HepG2 (cell line): ENCODE results near the gene FUOM. TPM values are rescaled to one million over a fixed set of nuclear protein-coding genes. Genes with fewer than 3 reads are reported as not detected.

Experiments
- ATAC-seq: fragments of 200-7000 bp; cut with Tn5 transposase; 3 replicates; pipeline ENCODE4 v1.9.1; 2020; ENCODE audit warnings: mild to moderate bottlenecking, moderate library complexity
- BruUV-seq: library from RNA; stranded (reverse); fragments of 400-500 nt; replicated peaks from 2 replicates; lab custom pipeline; 2021; lab: Mats Ljungman, UMichigan
- CTCF ChIA-PET: fragments of 300-600 bp; formaldehyde crosslinking; extraction: SDS; loops from one replicate; lab custom pipeline; 2021; ENCODE audit warnings: low total read pairs, inconsistent platforms, low intra/inter-chr PET ratio; lab: Yijun Ruan, JAX
- POLR2A ChIA-PET: fragments of 350-600 bp; sonication (Branson Sonifier 250); formaldehyde crosslinking; loops from one replicate; lab custom pipeline; 2020; ENCODE audit warnings: antibody characterized with exemption, inconsistent platforms; lab: Yijun Ruan, JAX
- DNase-seq: peaks from one replicate; pipeline ENCODE4 v3.0.0-alpha.2; 2015; ENCODE audit warnings: low spot score
- FAIRE-seq: peaks from 3 replicates; lab custom pipeline; 2011; peaks lifted over from hg19 to GRCh38; lab: Jason Lieb, UNC
- H2AFZ ChIP-seq: one replicate; pipeline ENCODE4 v1.6.1; 2011; ENCODE audit warnings: low read length, inconsistent platforms
- H3K27ac ChIP-seq: fragments of 300-600 bp; 3 replicates; pipeline ENCODE4 v1.8.0; 2011; ENCODE audit warnings: mixed run types, mild to moderate bottlenecking, mixed read lengths, low read length, inconsistent platforms; ENCODE audit not compliant: insufficient read depth; ENCODE audit errors: extremely low read length
- H3K27me3 ChIP-seq, 2 experiments: fragments of 200-600 bp in 1 of 2; 2 replicates in 1 of 2; 3 replicates in 1 of 2; pipeline versions ENCODE4 v1.6.0 to v1.8.0; 2011; ENCODE audit warnings: low read length in 2 of 2, mild to moderate bottlenecking in 2 of 2, moderate library complexity in 2 of 2, inconsistent platforms in 1 of 2; ENCODE audit not compliant: insufficient read depth in 2 of 2, control insufficient read depth in 1 of 2
- H3K36me3 ChIP-seq, 2 experiments: fragments of 200-600 bp in 1 of 2; replicated peaks in 1 of 2; 2 replicates in 1 of 2; 3 replicates in 1 of 2; pipeline versions ENCODE4 v1.5.1 to v1.8.0; 2011; ENCODE audit warnings: low read length in 2 of 2, inconsistent platforms in 1 of 2; ENCODE audit not compliant: insufficient read depth in 2 of 2, control insufficient read depth in 1 of 2
- H3K4me1 ChIP-seq: 2 replicates; pipeline ENCODE4 v1.5.1; 2012; ENCODE audit warnings: low read length, inconsistent platforms; ENCODE audit not compliant: insufficient read depth
- H3K4me2 ChIP-seq: 2 replicates; pipeline ENCODE4 v1.6.0; 2011; ENCODE audit warnings: low read depth, low read length, inconsistent platforms
- H3K4me3 ChIP-seq, 3 experiments: fragments of 200-600 bp in 1 of 3; sonication (generic), shearing (Covaris generic) in 1 of 3; replicated peaks in 1 of 3; 2 replicates each; pipeline ENCODE4 v1.5.1; 2011 to 2016; ENCODE audit warnings: low read length in 3 of 3, inconsistent platforms in 2 of 3, low read depth in 2 of 3, mild to moderate bottlenecking in 2 of 3, control low read depth in 1 of 3, mixed read lengths in 1 of 3; ENCODE audit not compliant: insufficient read depth in 1 of 3
- H3K79me2 ChIP-seq: one replicate; pipeline ENCODE4 v1.6.1; 2011; ENCODE audit warnings: low read length, inconsistent platforms; ENCODE audit not compliant: insufficient read depth
- H3K9ac ChIP-seq: 2 replicates; pipeline ENCODE4 v1.6.0; 2011; ENCODE audit warnings: mild to moderate bottlenecking, low read depth, low read length, inconsistent platforms; ENCODE audit not compliant: insufficient read depth
- H3K9me3 ChIP-seq: 2 replicates; pipeline ENCODE4 v1.5.1; 2012; ENCODE audit warnings: mild to moderate bottlenecking, low read length
- H4K20me1 ChIP-seq: 2 replicates; pipeline ENCODE4 v1.6.0; 2011; ENCODE audit warnings: inconsistent platforms, mild to moderate bottlenecking, low read length, moderate library complexity; ENCODE audit not compliant: insufficient read depth
- ELF4 ChIP-seq: sonication (generic); formaldehyde crosslinking; IDR thresholded peaks from 2 replicates; pipeline ENCODE4 v1.5.0; 2020; ENCODE audit warnings: missing genetic modification reagents, mild to moderate bottlenecking, moderate library complexity, borderline replicate concordance
- EP300 ChIP-seq, 3 experiments: sonication (generic) in 1 of 3; formaldehyde crosslinking in 1 of 3; IDR thresholded peaks; 2 replicates each; pipeline versions ENCODE4 v1.5.1 to v1.6.1; 2011 to 2020; ENCODE audit warnings: low read depth in 2 of 3, low read length in 2 of 3, borderline replicate concordance in 1 of 3, improper control_type of control experiment in 1 of 3, mild to moderate bottlenecking in 1 of 3, missing genetic modification reagents in 1 of 3, moderate library complexity in 1 of 3
- GATAD2A ChIP-seq: IDR thresholded peaks from 2 replicates; pipeline ENCODE4 v1.6.1; 2016
- PLRG1 ChIP-seq: fragments of 450-650 bp; conservative IDR thresholded peaks from 2 replicates; pipeline ENCODE4 v1.6.1; 2016
- XBP1 ChIP-seq: sonication (generic); formaldehyde crosslinking; IDR thresholded peaks from 2 replicates; pipeline ENCODE4 v1.5.0; 2020; ENCODE audit warnings: missing genetic modification reagents
- ZNF839 ChIP-seq: sonication (generic); formaldehyde crosslinking; IDR thresholded peaks from 2 replicates; pipeline ENCODE4 v1.4.0; 2020; ENCODE audit warnings: missing genetic modification reagents, mild to moderate bottlenecking, borderline replicate concordance
- WGBS: methylation state at CpG from one replicate; pipeline ENCODE4 v1.1.6; 2017; ENCODE audit warnings: low lambda C conversion rate; 5-methylcytosine and 5-hydroxymethylcytosine counted together
- in situ Hi-C: cut with HindIII; loops from 2 replicates; pipeline ENCODE4 v1.10.0; 2017; ENCODE audit warnings: low pct_unique_long_range_greater_than_20kb; ENCODE audit not compliant: extremely low pct_ligation_motif_present
- intact Hi-C: fragments of 100-400 bp; cut with micrococcal nuclease; formaldehyde crosslinking; loops from one replicate; pipeline ENCODE4 v1.10.0; 2022; ENCODE audit not compliant: unreplicated experiment
- polyA plus RNA-seq, 8 experiments: library from polyadenylated mRNA; depleted of rRNA in 3 of 8; stranded (reverse) in 7 of 8; unstranded in 1 of 8; fragments of >200 nt; fragmentation: Illumina TruSeq in 4 of 8; extraction: Trizol in 4 of 8; gene quantifications; 2 replicates each; pipeline versions ENCODE4 v1.2.1 to v1.2.3, GENCODE V29; 2011 to 2016; ENCODE audit warnings: low read depth in 4 of 8, missing spikeins in 1 of 8, mixed read lengths in 1 of 8; ENCODE audit not compliant: insufficient read depth in 1 of 8
- total RNA-seq, 5 experiments: library from RNA; depleted of rRNA; stranded (reverse); fragments of >200 nt; fragmentation: Illumina TruSeq; extraction: Trizol; gene quantifications; 2 replicates each; pipeline ENCODE4 v1.2.3, GENCODE V29; 2016; ENCODE audit warnings: low read depth in 1 of 5
- TF ChIP-seq, protein P1 (sequence below): sonication (generic); formaldehyde crosslinking; IDR thresholded peaks from 2 replicates; pipeline ENCODE4 v1.8.0; 2022; ENCODE audit warnings: missing genetic modification reagents, mild to moderate bottlenecking, inconsistent platforms, borderline replicate concordance
- TF ChIP-seq, protein P2 (sequence below): IDR thresholded peaks from 2 replicates; pipeline ENCODE4 v1.6.1; 2016
- TF ChIP-seq, protein P3 (sequence below): sonication (generic); formaldehyde crosslinking; IDR thresholded peaks from 2 replicates; pipeline ENCODE4 v1.8.0; 2022; ENCODE audit warnings: low read depth, missing genetic modification reagents

The FUOM gene
- total and polyA plus RNA-seq, 2 of the 13 experiments (the other 11 are each of a cell fraction or from before 2014, with no cell fraction given): 27.5 to 60.4 TPM

DNA sequence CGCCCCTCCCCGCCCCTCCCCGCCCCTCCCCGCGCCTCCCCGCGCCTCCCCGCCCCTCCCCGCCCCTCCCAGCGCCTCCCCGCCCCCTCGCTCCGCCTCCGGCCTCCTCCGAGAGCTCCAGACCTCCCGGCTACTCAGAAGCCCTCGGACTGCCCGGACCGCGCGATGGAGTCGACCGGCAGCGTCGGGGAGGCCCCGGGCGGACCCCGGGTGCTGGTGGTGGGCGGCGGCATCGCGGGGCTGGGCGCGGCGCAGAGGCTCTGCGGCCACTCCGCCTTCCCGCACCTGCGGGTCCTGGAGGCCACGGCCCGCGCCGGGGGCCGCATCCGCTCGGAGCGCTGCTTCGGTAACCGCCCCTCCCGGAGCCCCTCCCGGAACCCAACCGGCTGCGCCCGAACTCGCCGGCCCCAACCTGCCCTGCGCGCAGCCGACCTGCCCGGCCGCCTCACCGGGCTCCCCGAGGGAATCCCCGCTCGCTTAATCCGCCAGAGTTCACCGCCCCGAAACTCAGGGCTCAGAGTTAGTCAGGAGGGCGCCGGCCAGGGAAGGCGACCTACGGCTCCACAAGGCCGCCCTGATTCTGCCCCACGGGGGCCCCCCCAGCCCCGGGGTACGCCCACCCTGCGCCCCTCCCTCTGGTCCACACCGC is 21.5 kb upstream of the FUOM start, which contains the start of gene PAOX:
TSS of gene PAOX (plus strand) at position 111 of the 649 bp plus-strand sequence. CDS start at position 166, 55 bp downstream.
- Histone ChIP-seq H3K27ac (peak within 1 kb of the TSS; percentile 82), H3K27me3 (peaks cover 0 to 3% of the 10 kb centered on the region in 2 experiments; a peak in 2 of 5 replicates), H3K36me3 (no peaks in the 10 kb centered on the region), H3K4me3 (peak within 1 kb of the TSS; percentile 56 to 86 (median 72)), H2AFZ (no peak within 1 kb of the TSS), H3K4me2 (peak within 1 kb of the TSS; percentile 93), H3K9ac (peak within 1 kb of the TSS; percentile 79), H3K4me1 (peaks cover 20% of the 10 kb centered on the region), H3K9me3 (no peaks in the 10 kb centered on the region), H3K79me2 (no peaks in the 10 kb centered on the region), H4K20me1 (no peaks in the 10 kb centered on the region)
- POLR2A ChIA-PET: interaction anchor here (1.9 to 4.6 kb wide), 5 partner anchors 16 to 50 kb away, joined by 5 to 78 read pairs (median 21); partner anchors contain the start of genes FUOM, MTG1 and PRAP1
- no peak for FAIRE-seq
- intact Hi-C loops (loop anchor here (10.0 kb wide), 1 partner anchor 54 kb away; no protein-coding TSS in a partner anchor), in situ Hi-C loops (no loop called here)
- WGBS: 67% methylated on average over 52 of the region's 78 CpGs
- TF ChIP-seq PLRG1: no peak
- TF ChIP-seq ZNF839: no peak
- CTCF ChIA-PET: no interaction called here
- no peak for DNase-seq
- no TSS peak for BruUV-seq
- ATAC-seq: peak; percentile 40

DNA sequence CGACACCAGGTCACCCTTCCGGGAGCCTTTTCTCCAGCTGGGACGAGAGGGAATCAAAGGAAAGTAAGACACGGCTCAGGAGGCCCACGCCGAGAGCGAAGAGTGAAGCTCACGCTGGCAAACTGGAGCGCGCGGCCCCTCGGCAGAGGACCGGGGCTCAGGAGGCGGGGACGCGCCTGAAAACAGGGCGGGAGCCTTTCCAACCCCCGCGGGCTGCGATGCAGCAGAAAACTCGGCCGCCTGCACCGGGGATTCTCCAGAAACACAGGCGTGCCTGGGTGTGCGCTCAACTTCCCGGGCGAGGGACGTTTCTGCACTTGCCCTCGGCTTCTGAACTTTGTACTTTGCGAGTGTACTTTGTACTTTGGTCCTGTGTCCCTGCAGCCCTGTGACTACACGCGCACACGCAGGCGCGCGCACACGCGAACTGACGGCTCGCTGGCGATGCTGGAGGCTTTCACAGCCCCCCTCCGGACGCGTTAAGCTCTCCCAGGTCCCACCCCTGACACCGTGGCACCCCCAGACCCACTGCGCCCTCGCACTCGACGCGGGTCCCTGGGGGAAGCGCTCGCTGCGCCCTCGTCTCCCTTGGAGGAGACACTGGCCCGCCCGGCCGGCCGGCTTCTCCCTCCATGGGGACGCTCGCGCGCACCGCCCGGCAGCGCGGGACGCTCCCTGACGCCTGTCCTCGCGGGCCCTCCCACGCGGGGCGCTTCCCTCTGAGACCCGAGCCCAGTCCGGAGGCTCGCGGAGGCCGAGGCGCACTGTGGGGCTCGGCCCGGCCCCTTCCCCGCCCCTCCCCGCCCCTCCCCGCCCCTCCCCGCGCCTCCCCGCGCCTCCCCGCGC is 20.7 kb upstream of the FUOM start:
- no peaks in the 10 kb centered on the region for H3K36me3 ChIP-seq
- WGBS: 2% methylated on average over 15 of the region's 90 CpGs
- peak; percentile 46 for DNase-seq
- peak; percentile 69 for ATAC-seq
- ChIA-PET CTCF (no interaction called here), POLR2A (interaction anchor here (1.1 to 4.6 kb wide), 8 partner anchors 10 to 54 kb away, joined by 4 to 78 read pairs (median 8); partner anchors contain the start of genes FUOM, MTG1 and PRAP1)
- intact Hi-C loops: loop anchor here (10.0 kb wide), 1 partner anchor 54 kb away; no protein-coding TSS in a partner anchor
- no peaks in the 10 kb centered on the region for H3K9me3 ChIP-seq
- H3K27ac ChIP-seq: peak overlapping the region; percentile 82
- peaks cover 0 to 3% of the 10 kb centered on the region in 2 experiments; a peak in 1 of 5 replicates for H3K27me3 ChIP-seq
- H3K4me3 ChIP-seq: peak overlapping the region; percentile 56 to 86 (median 72)
- peak; percentile 8 for FAIRE-seq
- no peaks in the 10 kb centered on the region for H3K79me2 ChIP-seq
- H4K20me1 ChIP-seq: no peaks in the 10 kb centered on the region
- in situ Hi-C loops: no loop called here
- H3K4me2 ChIP-seq: peak overlapping the region; percentile 93
- H3K9ac ChIP-seq: peak overlapping the region; percentile 79
- H3K4me1 ChIP-seq: peaks cover 25% of the 10 kb centered on the region
- TSS peak; percentile 87 for BruUV-seq
- no peak overlapping the region for H2AFZ ChIP-seq
- TF ChIP-seq ELF4 (CRISPR knock-in tag): no peak
- TF ChIP-seq, protein P1, sequence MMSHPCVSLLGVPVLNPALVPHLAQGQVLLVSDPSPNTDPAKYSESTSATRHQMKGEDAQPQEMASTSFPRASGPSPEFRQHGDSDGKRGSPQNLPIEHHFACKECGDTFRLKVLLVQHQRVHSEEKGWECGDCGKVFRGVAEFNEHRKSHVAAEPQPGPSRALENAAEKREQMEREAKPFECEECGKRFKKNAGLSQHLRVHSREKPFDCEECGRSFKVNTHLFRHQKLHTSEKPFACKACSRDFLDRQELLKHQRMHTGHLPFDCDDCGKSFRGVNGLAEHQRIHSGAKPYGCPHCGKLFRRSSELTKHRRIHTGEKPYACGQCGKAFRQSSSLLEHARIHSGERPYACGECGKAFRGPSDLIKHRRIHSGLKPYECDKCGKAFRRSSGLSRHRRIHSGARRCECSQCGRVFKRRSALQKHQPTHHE (CRISPR knock-in tag): no peak; the same call in 1 of the 2 replicates
- TF ChIP-seq, protein P2, sequence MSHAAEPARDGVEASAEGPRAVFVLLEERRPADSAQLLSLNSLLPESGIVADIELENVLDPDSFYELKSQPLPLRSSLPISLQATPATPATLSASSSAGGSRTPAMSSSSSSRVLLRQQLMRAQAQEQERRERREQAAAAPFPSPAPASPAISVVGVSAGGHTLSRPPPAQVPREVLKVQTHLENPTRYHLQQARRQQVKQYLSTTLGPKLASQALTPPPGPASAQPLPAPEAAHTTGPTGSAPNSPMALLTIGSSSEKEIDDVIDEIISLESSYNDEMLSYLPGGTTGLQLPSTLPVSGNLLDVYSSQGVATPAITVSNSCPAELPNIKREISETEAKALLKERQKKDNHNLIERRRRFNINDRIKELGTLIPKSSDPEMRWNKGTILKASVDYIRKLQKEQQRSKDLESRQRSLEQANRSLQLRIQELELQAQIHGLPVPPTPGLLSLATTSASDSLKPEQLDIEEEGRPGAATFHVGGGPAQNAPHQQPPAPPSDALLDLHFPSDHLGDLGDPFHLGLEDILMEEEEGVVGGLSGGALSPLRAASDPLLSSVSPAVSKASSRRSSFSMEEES (CRISPR knock-in tag): peak; percentile 79
- TF ChIP-seq XBP1 (CRISPR knock-in tag): no peak
- peak in 1 of 2 experiments; percentile 52; a peak in 2 of 4 replicates for TF ChIP-seq EP300 (IDR thresholded peaks at IDR 0.05; ENCODE audit: low read depth in 2 of 2, low read length in 2 of 2)
- TF ChIP-seq EP300 (CRISPR knock-in tag; IDR thresholded peaks at IDR 0.05; ENCODE audit: borderline replicate concordance): peak; percentile 28; the same call in 1 of the 2 replicates
- peak; percentile 48; the same call in 1 of the 2 replicates for TF ChIP-seq GATAD2A (CRISPR knock-in tag)
- TF ChIP-seq, protein P3, sequence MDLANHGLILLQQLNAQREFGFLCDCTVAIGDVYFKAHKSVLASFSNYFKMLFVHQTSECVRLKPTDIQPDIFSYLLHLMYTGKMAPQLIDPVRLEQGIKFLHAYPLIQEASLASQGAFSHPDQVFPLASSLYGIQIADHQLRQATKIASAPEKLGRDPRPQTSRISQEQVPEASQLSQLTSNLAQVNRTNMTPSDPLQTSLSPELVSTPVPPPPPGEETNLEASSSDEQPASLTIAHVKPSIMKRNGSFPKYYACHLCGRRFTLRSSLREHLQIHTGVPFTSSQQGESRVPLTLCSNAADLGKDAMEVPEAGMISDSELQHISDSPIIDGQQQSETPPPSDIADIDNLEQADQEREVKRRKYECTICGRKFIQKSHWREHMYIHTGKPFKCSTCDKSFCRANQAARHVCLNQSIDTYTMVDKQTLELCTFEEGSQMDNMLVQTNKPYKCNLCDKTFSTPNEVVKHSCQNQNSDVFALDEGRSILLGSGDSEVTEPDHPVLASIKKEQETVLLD (CRISPR knock-in tag): no peak
